T47D (cell line): ENCODE results near the gene LAMTOR5.
"Not testable (repeated sequence)": the region's sequence is repeated elsewhere in the genome, so short reads cannot be mapped to it uniquely, and the experiment has no call there.

ENCODE experiments used
- DNase-seq, 2 experiments: peaks; one replicate each; pipeline versions ENCODE4 v3.0.0 to v3.0.0-alpha.2; 2011 to 2012; ENCODE audit warnings: low read depth in 1 of 2, low spot score in 1 of 2
- JUND ChIP-seq: IDR thresholded peaks from 2 replicates; pipeline ENCODE4 v1.6.1; 2012; ENCODE audit warnings: low read depth
- in situ Hi-C: cut with HindIII; loops from 2 replicates; pipeline ENCODE4 v1.10.0; 2016; ENCODE audit warnings: low sequenced_read_pairs, low pct_unique_long_range_greater_than_20kb

Gene LAMTOR5

GRCh38 chr1:110407260-110408210, at the start of gene LAMTOR5:
Gene LAMTOR5 (minus strand): TSS chr1:110407694. CDS start chr1:110407620, 74 bp downstream.
- peak; percentile 61 to 94 for DNase-seq
- in situ Hi-C loops: no loop called here
- TF ChIP-seq JUND: no peak

- in situ Hi-C loops: no loop called here
- TF ChIP-seq JUND: no peak
- DNase-seq: no peak
Observed at GRCh38 chr1:110457206-110457605, 49.7 kb upstream of the LAMTOR5 start.

- no peak for DNase-seq
- in situ Hi-C loops: no loop called here
- no peak for TF ChIP-seq JUND
Observed at GRCh38 chr1:110455151-110455550, 47.7 kb upstream of the LAMTOR5 start.

- in situ Hi-C loops: no loop called here
- no peak for TF ChIP-seq JUND
- DNase-seq: no peak
Observed at GRCh38 chr1:110454328-110454727, 46.8 kb upstream of the LAMTOR5 start.

- TF ChIP-seq JUND: no peak
- DNase-seq: no peak
- in situ Hi-C loops: no loop called here
Observed at GRCh38 chr1:110453829-110454228, 46.3 kb upstream of the LAMTOR5 start.

DNA sequence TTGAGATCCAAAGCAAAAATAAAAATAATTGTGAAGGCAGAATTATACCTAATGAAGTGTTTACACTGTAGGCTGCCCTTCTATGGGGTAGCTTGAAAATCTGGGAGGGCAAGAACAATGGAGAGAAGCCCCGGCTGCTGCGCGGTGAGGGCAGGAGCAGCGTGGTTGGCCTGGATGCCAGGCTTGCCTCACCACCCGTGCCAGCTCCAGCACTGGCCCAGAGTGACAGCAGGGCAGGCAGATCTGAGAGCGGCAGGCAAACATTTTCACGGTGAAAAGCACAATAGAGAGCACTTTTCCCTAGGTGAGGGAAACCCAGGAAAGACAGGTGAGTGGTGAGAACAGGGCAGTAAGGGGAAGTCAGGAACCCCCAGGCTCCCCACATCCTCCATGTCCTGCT, 44.8 kb upstream of the LAMTOR5 start:
- DNase-seq: no peak
- TF ChIP-seq JUND: no peak
- in situ Hi-C loops: no loop called here

DNA sequence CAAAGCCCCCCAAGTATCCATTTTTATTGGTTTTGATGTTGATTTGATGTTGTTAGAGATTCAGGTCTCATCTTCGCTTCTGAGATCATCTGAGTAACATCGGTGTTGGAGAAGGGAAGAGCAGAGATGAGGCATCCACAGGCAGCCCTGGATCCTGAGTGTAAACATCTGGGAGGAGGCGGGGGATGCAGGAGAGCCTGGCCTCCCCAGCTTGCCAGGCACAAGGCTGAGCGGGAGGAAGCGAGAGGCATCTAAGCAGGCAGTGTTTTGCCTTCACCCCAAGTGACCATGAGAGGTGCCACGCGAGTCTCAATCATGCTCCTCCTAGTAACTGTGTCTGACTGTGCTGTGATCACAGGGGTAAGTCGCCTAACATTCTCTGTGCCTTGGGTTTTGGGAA, 43.4 kb upstream of the LAMTOR5 start, which contains the start of gene PROK1:
TSS of gene PROK1 (plus strand) at position 221 of the 400 bp plus-strand sequence. CDS start at position 289, 68 bp downstream.
- in situ Hi-C loops: no loop called here
- TF ChIP-seq JUND: no peak
- DNase-seq: no peak

GRCh38 chr1:110449661-110450651, 42.5 kb upstream of the LAMTOR5 start:
- DNase-seq: no peak
- in situ Hi-C loops: no loop called here
- no peak for TF ChIP-seq JUND

- no peak for TF ChIP-seq JUND
- in situ Hi-C loops: no loop called here
- DNase-seq: no peak
Observed at GRCh38 chr1:110444561-110444960, 37.1 kb upstream of the LAMTOR5 start.

- in situ Hi-C loops: no loop called here
- TF ChIP-seq JUND: no peak
- no peak for DNase-seq
Observed at GRCh38 chr1:110443451-110443850, 36.0 kb upstream of the LAMTOR5 start.

DNA sequence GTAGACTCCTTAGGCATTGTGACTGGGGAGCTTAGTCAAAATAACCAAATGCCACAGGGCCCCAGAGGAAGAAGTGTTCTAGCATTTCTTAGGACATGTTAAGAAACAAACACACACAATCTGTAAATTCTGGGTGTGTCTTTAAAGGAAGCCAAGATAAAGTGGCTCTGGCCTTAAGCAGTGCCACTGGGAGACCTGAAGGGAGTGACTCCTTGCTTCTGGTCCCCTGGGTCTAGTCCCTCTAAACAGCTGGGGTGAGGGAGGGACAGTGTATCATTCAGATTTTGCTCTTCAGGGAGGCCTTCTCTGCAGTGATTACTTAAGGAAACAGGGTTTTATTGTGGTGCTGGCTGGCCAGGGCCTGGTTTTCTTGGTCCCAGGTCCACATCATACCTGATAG, 34.4 kb upstream of the LAMTOR5 start:
- DNase-seq: no peak
- in situ Hi-C loops: no loop called here
- no peak for TF ChIP-seq JUND

- DNase-seq: peak; percentile 14 to 36
- in situ Hi-C loops: no loop called here
- TF ChIP-seq JUND: no peak
Observed at GRCh38 chr1:110440877-110441276, 33.4 kb upstream of the LAMTOR5 start.

DNA sequence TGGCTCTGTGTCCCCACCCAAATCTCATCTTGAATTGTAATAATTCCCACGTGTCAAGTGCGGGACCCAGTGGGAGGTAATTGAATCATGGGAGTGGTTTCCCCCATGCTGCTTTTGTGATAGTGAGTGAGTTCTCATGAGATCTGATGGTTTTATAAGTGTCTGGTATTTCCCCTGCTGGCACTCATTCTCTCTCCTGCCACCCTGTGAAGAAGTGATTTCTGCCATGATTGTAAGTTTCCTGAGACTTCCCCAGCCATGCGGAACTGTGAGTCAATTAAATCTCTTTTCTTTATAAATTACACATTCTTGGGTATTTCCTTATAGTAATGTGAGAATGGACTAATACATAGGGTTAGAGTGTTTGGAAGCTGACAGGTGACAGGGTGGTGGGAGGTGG, 32.4 kb upstream of the LAMTOR5 start:
- in situ Hi-C loops: not testable (repeated sequence)

More for the DNA sequence above, 32.4 kb upstream of the LAMTOR5 start:
- not testable (repeated sequence) for DNase-seq
